ENCODE measurements around the gene ZBTB18.

GRCh38 chr1:244029124-244029523 lies 22.0 kb upstream of the ZBTB18 start:
- TF ChIP-seq CTCF (IDR thresholded peaks at IDR 0.05) (no peak), POLR2A (IDR thresholded peaks at IDR 0.05) (no peak)

Measured in sigmoid colon (tissue), 3 donors.